H9 (cell line): ENCODE measurements around the gene SLC15A5. TPM values are rescaled to one million over a fixed set of nuclear protein-coding genes. Genes with fewer than 3 reads are reported as not detected.

Experiments
- DNase-seq: peaks from one replicate; pipeline ENCODE4 v3.0.0-alpha.2; 2017
- H2AFZ ChIP-seq: one replicate; pipeline ENCODE4 v1.6.1; 2013; ENCODE audit warnings: mild to moderate bottlenecking, low read length, control low read depth, moderate library complexity
- H2AK5ac ChIP-seq: 2 replicates; pipeline ENCODE4 v1.6.1; 2013; ENCODE audit warnings: low read length, control low read depth, mixed read lengths; ENCODE audit not compliant: insufficient read length
- H2BK120ac ChIP-seq: one replicate; pipeline ENCODE4 v1.6.1; 2013; ENCODE audit warnings: low read depth, mild to moderate bottlenecking, low read length, control low read depth, inconsistent platforms; ENCODE audit not compliant: poor library complexity, severe bottlenecking
- H2BK12ac ChIP-seq: 2 replicates; pipeline ENCODE4 v1.6.1; 2013; ENCODE audit warnings: low read length, control low read depth, mixed read lengths, low read depth; ENCODE audit not compliant: insufficient read length
- H2BK15ac ChIP-seq: 2 replicates; pipeline ENCODE4 v1.6.1; 2013; ENCODE audit warnings: low read depth, low read length, control low read depth
- H2BK20ac ChIP-seq: one replicate; pipeline ENCODE4 v1.6.1; 2013; ENCODE audit warnings: low read depth, mild to moderate bottlenecking, low read length, control low read depth, inconsistent platforms; ENCODE audit not compliant: poor library complexity, severe bottlenecking
- H2BK5ac ChIP-seq: 2 replicates; pipeline ENCODE4 v1.6.1; 2013; ENCODE audit warnings: low read length, control low read depth, mixed read lengths; ENCODE audit not compliant: insufficient read length
- H3K14ac ChIP-seq: 2 replicates; pipeline ENCODE4 v1.6.1; 2013; ENCODE audit warnings: low read length, control low read depth; ENCODE audit not compliant: insufficient read depth
- H3K18ac ChIP-seq: 2 replicates; pipeline ENCODE4 v1.6.1; 2013; ENCODE audit warnings: low read depth, mild to moderate bottlenecking, mixed read lengths, low read length, control low read depth; ENCODE audit not compliant: insufficient read length
- H3K23ac ChIP-seq: 2 replicates; pipeline ENCODE4 v1.6.1; 2013; ENCODE audit warnings: low read length, control low read depth, mixed read lengths, low read depth; ENCODE audit not compliant: insufficient read length
- H3K23me2 ChIP-seq: 2 replicates; pipeline ENCODE4 v1.6.1; 2013; ENCODE audit warnings: low read depth, mild to moderate bottlenecking, mixed read lengths, low read length, control low read depth; ENCODE audit not compliant: insufficient read length, poor library complexity, severe bottlenecking
- H3K27ac ChIP-seq: 2 replicates; pipeline ENCODE4 v1.5.1; 2013; ENCODE audit warnings: low read length, control low read depth, mixed read lengths, low read depth; ENCODE audit not compliant: insufficient read length
- H3K27me3 ChIP-seq: 2 replicates; pipeline ENCODE4 v1.6.1; 2013; ENCODE audit warnings: low read length, control low read depth, inconsistent platforms; ENCODE audit not compliant: insufficient read depth
- H3K4ac ChIP-seq: 2 replicates; pipeline ENCODE4 v1.6.1; 2013; ENCODE audit warnings: low read depth, mild to moderate bottlenecking, control low read depth, inconsistent platforms, low read length, moderate library complexity
- H3K4me1 ChIP-seq: 2 replicates; pipeline ENCODE4 v1.6.1; 2013; ENCODE audit warnings: low read length, control low read depth, inconsistent platforms; ENCODE audit not compliant: insufficient read depth
- H3K4me2 ChIP-seq: 2 replicates; pipeline ENCODE4 v1.6.1; 2013; ENCODE audit warnings: low read length, control low read depth, mixed read lengths; ENCODE audit not compliant: insufficient read length, insufficient read depth
- H3K56ac ChIP-seq: 2 replicates; pipeline ENCODE4 v1.6.1; 2013; ENCODE audit warnings: low read depth, mild to moderate bottlenecking, mixed read lengths, low read length, control low read depth; ENCODE audit not compliant: insufficient read length
- H3K79me1 ChIP-seq: 2 replicates; pipeline ENCODE4 v1.6.1; 2013; ENCODE audit warnings: low read depth, mild to moderate bottlenecking, moderate library complexity, low read length, control low read depth, inconsistent platforms; ENCODE audit not compliant: insufficient read depth, poor library complexity, severe bottlenecking
- H3K79me2 ChIP-seq: 2 replicates; pipeline ENCODE4 v1.6.1; 2013; ENCODE audit warnings: low read length, control low read depth, inconsistent platforms; ENCODE audit not compliant: insufficient read depth
- H3K9ac ChIP-seq: 2 replicates; pipeline ENCODE4 v1.6.1; 2013; ENCODE audit warnings: low read length, control low read depth, mixed read lengths; ENCODE audit not compliant: insufficient read length; ENCODE audit errors: extremely low read depth
- H3K9me3 ChIP-seq: one replicate; pipeline ENCODE4 v1.6.1; 2013; ENCODE audit warnings: low read depth, low read length, inconsistent platforms; ENCODE audit not compliant: control insufficient read depth
- H3T11ph ChIP-seq: one replicate; pipeline ENCODE4 v1.6.1; 2013; ENCODE audit warnings: mild to moderate bottlenecking, low read length, control low read depth, inconsistent platforms
- H4K20me1 ChIP-seq: one replicate; pipeline ENCODE4 v1.6.1; 2013; ENCODE audit not compliant: control insufficient read depth, insufficient read length, insufficient read depth
- H4K5ac ChIP-seq: 2 replicates; pipeline ENCODE4 v1.6.1; 2013; ENCODE audit warnings: low read depth, mild to moderate bottlenecking, mixed read lengths, low read length, control low read depth; ENCODE audit not compliant: insufficient read length
- H4K8ac ChIP-seq: replicated peaks from 2 replicates; pipeline ENCODE4 v1.6.1; 2013; ENCODE audit warnings: low read length, control low read depth, mixed read lengths, low read depth; ENCODE audit not compliant: insufficient read length
- H4K91ac ChIP-seq: 2 replicates; pipeline ENCODE4 v1.6.1; 2013; ENCODE audit warnings: low read depth, mild to moderate bottlenecking, moderate library complexity, mixed read lengths, low read length, control low read depth; ENCODE audit not compliant: insufficient read length
- H3K27ac Mint-ChIP-seq, 3 experiments: 2 replicates in 2 of 3; 3 replicates in 1 of 3; pipeline ENCODE4 v1.8.0; 2020 to 2021; ENCODE audit warnings: mixed read lengths in 3 of 3, mild to moderate bottlenecking in 1 of 3, moderate library complexity in 1 of 3
- H3K27me3 Mint-ChIP-seq: 2 replicates; pipeline ENCODE4 v1.8.0; 2021; ENCODE audit warnings: low read depth, mild to moderate bottlenecking, moderate library complexity, mixed read lengths
- H3K36me3 Mint-ChIP-seq, 3 experiments: 2 replicates in 2 of 3; 3 replicates in 1 of 3; pipeline ENCODE4 v1.8.0; 2020 to 2021; ENCODE audit warnings: low read depth in 3 of 3, mixed read lengths in 3 of 3; ENCODE audit not compliant: insufficient read depth in 1 of 3
- H3K4me1 Mint-ChIP-seq, 2 experiments: 2 replicates each; pipeline ENCODE4 v1.8.0; 2020; ENCODE audit warnings: mixed read lengths in 2 of 2
- H3K4me3 Mint-ChIP-seq, 2 experiments: 2 replicates in 1 of 2; 3 replicates in 1 of 2; pipeline ENCODE4 v1.8.0; 2020 to 2021; ENCODE audit warnings: mild to moderate bottlenecking in 2 of 2, mixed read lengths in 2 of 2, moderate library complexity in 1 of 2
- H3K9me3 Mint-ChIP-seq, 2 experiments: 2 replicates in 1 of 2; 3 replicates in 1 of 2; pipeline ENCODE4 v1.8.0; 2020; ENCODE audit warnings: mild to moderate bottlenecking in 2 of 2, mixed read lengths in 2 of 2, moderate library complexity in 1 of 2
- CTCF ChIP-seq: fragments of 200-600 bp; sonication (generic); conservative IDR thresholded peaks from 3 replicates; pipeline ENCODE4 v1.8.0; 2021; ENCODE audit warnings: antibody characterized with exemption, mild to moderate bottlenecking
- WGBS: extraction: QIAGEN DNeasy Blood & Tissue Kit; methylation state at CpG from one replicate; pipeline ENCODE4 v1.1.7; 2013; ENCODE audit warnings: missing lambda C conversion rate, low lambda C conversion rate, mixed read lengths; ENCODE audit not compliant: insufficient read length; ENCODE audit errors: extremely low coverage; 5-methylcytosine and 5-hydroxymethylcytosine counted together
- total RNA-seq: library from RNA; stranded (reverse); gene quantifications from 2 replicates; pipeline ENCODE4 v1.2.1, GENCODE V29; 2021

Gene SLC15A5
- total RNA-seq, 1 experiment from 2014 or later = not detected

GRCh38 chr12:16187660-16188059 is 89.8 kb downstream of the SLC15A5 start:
- Histone ChIP-seq H2BK5ac (no peak overlapping the region), H3K9ac (no peak overlapping the region), H2BK20ac (no peak overlapping the region), H3T11ph (no peak overlapping the region), H3K56ac (no peak overlapping the region), H3K9me3 (no peaks in the 10 kb centered on the region), H3K4me1 (peaks cover 4% of the 10 kb centered on the region; the same call in 1 of the 2 replicates), H2BK12ac (no peak overlapping the region), H4K91ac (no peak overlapping the region), H2AK5ac (no peak overlapping the region), H2BK120ac (no peak overlapping the region), H3K14ac (no peak overlapping the region), H3K18ac (no peak overlapping the region), H3K23ac (no peak overlapping the region), H3K23me2 (no peaks in the 10 kb centered on the region), H4K5ac (no peak overlapping the region), H3K4ac (no peak overlapping the region), H3K79me1 (no peaks in the 10 kb centered on the region), H4K20me1 (no peaks in the 10 kb centered on the region), H3K27me3 (no peaks in the 10 kb centered on the region), H2AFZ (no peak overlapping the region), H3K27ac (no peak overlapping the region), H3K79me2 (no peaks in the 10 kb centered on the region), H4K8ac (no peak overlapping the region), H2BK15ac (no peak overlapping the region), H3K4me2 (no peak overlapping the region)
- Mint-ChIP-seq H3K27ac (peak overlapping the region in 1 of 3 experiments; percentile 76; a peak in 2 of 7 replicates), H3K27me3 (no peaks in the 10 kb centered on the region), H3K36me3 (no peaks in the 10 kb centered on the region), H3K4me3 (no peak overlapping the region), H3K9me3 (no peaks in the 10 kb centered on the region), H3K4me1 (peaks cover 4 to 11% of the 10 kb centered on the region in 2 experiments)
- TF ChIP-seq CTCF = no peak
- DNase-seq = no peak
- no CpG with 5 or more reads among the region's 8 CpGs for WGBS
